Measurements from ENCODE around the gene RNASET2. TPM values are rescaled to one million over a fixed set of nuclear protein-coding genes. Genes with fewer than 3 reads are reported as not detected.

Gene RNASET2
- total and polyA plus RNA-seq, 2 donors (not counting 1 experiment from before 2014, with no cell fraction given): 12.9 to 18.0 TPM

GRCh38 chr6:166987448-166987847, 31.1 kb upstream of the RNASET2 start:
- no peaks in the 10 kb centered on the region for H3K9me3 ChIP-seq (ENCODE audit: control insufficient read depth, insufficient read depth, low read depth, low read length)
- H3K4me1 ChIP-seq (ENCODE audit: control insufficient read depth, extremely low read depth, insufficient read depth, low read length): no peaks in the 10 kb centered on the region
- H3K36me3 ChIP-seq (ENCODE audit: control insufficient read depth, insufficient read depth, low read length): no peaks in the 10 kb centered on the region
- H4K20me1 ChIP-seq (ENCODE audit: control insufficient read depth, extremely low read depth, insufficient read depth, low read length): no peaks in the 10 kb centered on the region
- DNase-seq (ENCODE audit: low read depth in 2 of 2): no peak
- H2AFZ ChIP-seq (ENCODE audit: low read length): no peak overlapping the region
- H3K27ac ChIP-seq (ENCODE audit: insufficient read depth, low read length): no peak overlapping the region
- H3K9ac ChIP-seq (ENCODE audit: insufficient read depth, low read length): peak overlapping the region; percentile 1
- TF ChIP-seq EZH2 (IDR thresholded peaks at IDR 0.05; ENCODE audit: low read length, missing control alignments) (no peak), CTCF (conservative IDR thresholded peaks at IDR 0.05 in 1 of 2, IDR thresholded peaks at IDR 0.05 in 1 of 2; ENCODE audit: low read depth in 1 of 2, low read length in 2 of 2) (no peak)
- peaks cover 6% of the 10 kb centered on the region for H3K79me2 ChIP-seq (ENCODE audit: control insufficient read depth, insufficient read depth, low read length)
- H3K4me3 ChIP-seq (replicated peaks in 1 of 4; ENCODE audit: control extremely low read depth in 1 of 4, insufficient read depth in 1 of 4, low read depth in 3 of 4, low read length in 4 of 4): no peak overlapping the region
- H3K4me2 ChIP-seq (ENCODE audit: extremely low read depth, insufficient read depth, low read length): no peak overlapping the region
- H3K27me3 ChIP-seq (ENCODE audit: control insufficient read depth, insufficient read depth, low read length): no peaks in the 10 kb centered on the region

GRCh38 chr6:166980738-166981137, 24.4 kb upstream of the RNASET2 start:
- no peaks in the 10 kb centered on the region for H3K36me3 ChIP-seq (ENCODE audit: control insufficient read depth, insufficient read depth, low read length)
- no peak overlapping the region for H3K4me2 ChIP-seq (ENCODE audit: extremely low read depth, insufficient read depth, low read length)
- no peaks in the 10 kb centered on the region for H3K9me3 ChIP-seq (ENCODE audit: control insufficient read depth, insufficient read depth, low read depth, low read length)
- no peaks in the 10 kb centered on the region for H4K20me1 ChIP-seq (ENCODE audit: control insufficient read depth, extremely low read depth, insufficient read depth, low read length)
- DNase-seq (ENCODE audit: low read depth in 2 of 2): no peak
- H2AFZ ChIP-seq (ENCODE audit: low read length): no peak overlapping the region
- no peak overlapping the region for H3K9ac ChIP-seq (ENCODE audit: insufficient read depth, low read length)
- no peak overlapping the region for H3K27ac ChIP-seq (ENCODE audit: insufficient read depth, low read length)
- no peak overlapping the region for H3K4me3 ChIP-seq (replicated peaks in 1 of 4; ENCODE audit: control extremely low read depth in 1 of 4, insufficient read depth in 1 of 4, low read depth in 3 of 4, low read length in 4 of 4)
- H3K4me1 ChIP-seq (ENCODE audit: control insufficient read depth, extremely low read depth, insufficient read depth, low read length): no peaks in the 10 kb centered on the region
- H3K79me2 ChIP-seq (ENCODE audit: control insufficient read depth, insufficient read depth, low read length): peaks cover 5% of the 10 kb centered on the region
- TF ChIP-seq CTCF (conservative IDR thresholded peaks at IDR 0.05 in 1 of 2, IDR thresholded peaks at IDR 0.05 in 1 of 2; ENCODE audit: low read depth in 1 of 2, low read length in 2 of 2): no peak
- no peak for TF ChIP-seq EZH2 (IDR thresholded peaks at IDR 0.05; ENCODE audit: low read length, missing control alignments)
- H3K27me3 ChIP-seq (ENCODE audit: control insufficient read depth, insufficient read depth, low read length): no peaks in the 10 kb centered on the region

GRCh38 chr6:166977621-166978525, 21.5 kb upstream of the RNASET2 start:
- Histone ChIP-seq H2AFZ (ENCODE audit: low read length) (no peak overlapping the region), H3K4me3 (replicated peaks in 1 of 4; ENCODE audit: control extremely low read depth in 1 of 4, insufficient read depth in 1 of 4, low read depth in 3 of 4, low read length in 4 of 4) (no peak overlapping the region), H4K20me1 (ENCODE audit: control insufficient read depth, extremely low read depth, insufficient read depth, low read length) (no peaks in the 10 kb centered on the region), H3K4me1 (ENCODE audit: control insufficient read depth, extremely low read depth, insufficient read depth, low read length) (no peaks in the 10 kb centered on the region), H3K36me3 (ENCODE audit: control insufficient read depth, insufficient read depth, low read length) (no peaks in the 10 kb centered on the region), H3K27me3 (ENCODE audit: control insufficient read depth, insufficient read depth, low read length) (no peaks in the 10 kb centered on the region), H3K79me2 (ENCODE audit: control insufficient read depth, insufficient read depth, low read length) (no peaks in the 10 kb centered on the region), H3K27ac (ENCODE audit: insufficient read depth, low read length) (no peak overlapping the region), H3K9ac (ENCODE audit: insufficient read depth, low read length) (no peak overlapping the region), H3K4me2 (ENCODE audit: extremely low read depth, insufficient read depth, low read length) (no peak overlapping the region), H3K9me3 (ENCODE audit: control insufficient read depth, insufficient read depth, low read depth, low read length) (no peaks in the 10 kb centered on the region)
- TF ChIP-seq CTCF (conservative IDR thresholded peaks at IDR 0.05 in 1 of 2, IDR thresholded peaks at IDR 0.05 in 1 of 2; ENCODE audit: low read depth in 1 of 2, low read length in 2 of 2): no peak
- TF ChIP-seq EZH2 (IDR thresholded peaks at IDR 0.05; ENCODE audit: low read length, missing control alignments): no peak
- DNase-seq (ENCODE audit: low read depth in 2 of 2): no peak
